Measurements from ENCODE around the gene AURKAIP1.

AURKAIP1 gene

GRCh38 chr1:1395166-1395565 lies 20.2 kb upstream of the AURKAIP1 start:
- Histone ChIP-seq H3K9me3 (ENCODE audit: insufficient read depth, low read length, severe bottlenecking) (no peaks in the 10 kb centered on the region), H3K9ac (ENCODE audit: low read depth, low read length) (no peak overlapping the region), H3K4me3 (ENCODE audit: low read depth in 1 of 2, low read length in 2 of 2) (no peak overlapping the region), H3K4me2 (ENCODE audit: insufficient read depth, low read length) (no peak overlapping the region), H2AFZ (ENCODE audit: low read depth, low read length) (no peak overlapping the region), H4K20me1 (ENCODE audit: insufficient read depth, low read length) (peaks cover 24% of the 10 kb centered on the region), H3K27ac (ENCODE audit: low read length) (no peak overlapping the region), H3K27me3 (ENCODE audit: insufficient read depth, low read length, poor library complexity) (no peaks in the 10 kb centered on the region), H3K4me1 (ENCODE audit: insufficient read depth, low read length) (peaks cover 27% of the 10 kb centered on the region), H3K36me3 (ENCODE audit: insufficient read depth, low read length) (peaks cover 79% of the 10 kb centered on the region), H3K79me2 (ENCODE audit: insufficient read depth, low read length) (peaks cover 65% of the 10 kb centered on the region)
- ATAC-seq (ENCODE audit: insufficient read depth, low read depth) (no peak), DNase-seq (no peak)
- no peak for TF ChIP-seq CTCF (IDR thresholded peaks at IDR 0.05; ENCODE audit: borderline replicate concordance, extremely low read depth, low read length, poor library complexity, severe bottlenecking)
- no peak for TF ChIP-seq EZH2 (IDR thresholded peaks at IDR 0.05; ENCODE audit: borderline replicate concordance, low read depth, low read length, severe bottlenecking)

- Histone ChIP-seq H3K9me3 (ENCODE audit: insufficient read depth, low read length, severe bottlenecking) (no peaks in the 10 kb centered on the region), H3K27me3 (ENCODE audit: insufficient read depth, low read length, poor library complexity) (no peaks in the 10 kb centered on the region), H3K27ac (ENCODE audit: low read length) (no peak overlapping the region), H3K9ac (ENCODE audit: low read depth, low read length) (no peak overlapping the region), H3K4me3 (ENCODE audit: low read depth in 1 of 2, low read length in 2 of 2) (no peak overlapping the region), H4K20me1 (ENCODE audit: insufficient read depth, low read length) (peaks cover 19% of the 10 kb centered on the region), H3K79me2 (ENCODE audit: insufficient read depth, low read length) (peaks cover 57% of the 10 kb centered on the region), H3K4me2 (ENCODE audit: insufficient read depth, low read length) (no peak overlapping the region), H3K36me3 (ENCODE audit: insufficient read depth, low read length) (peaks cover 87% of the 10 kb centered on the region), H3K4me1 (ENCODE audit: insufficient read depth, low read length) (peaks cover 22% of the 10 kb centered on the region), H2AFZ (ENCODE audit: low read depth, low read length) (no peak overlapping the region)
- DNase-seq (no peak), ATAC-seq (ENCODE audit: insufficient read depth, low read depth) (no peak)
- TF ChIP-seq CTCF (IDR thresholded peaks at IDR 0.05; ENCODE audit: borderline replicate concordance, extremely low read depth, low read length, poor library complexity, severe bottlenecking), result no peak
- TF ChIP-seq EZH2 (IDR thresholded peaks at IDR 0.05; ENCODE audit: borderline replicate concordance, low read depth, low read length, severe bottlenecking), result no peak
Measured at GRCh38 chr1:1394116-1394515, 19.1 kb upstream of the AURKAIP1 start.

- H3K4me3 ChIP-seq (ENCODE audit: low read depth in 1 of 2, low read length in 2 of 2), result no peak overlapping the region
- H4K20me1 ChIP-seq (ENCODE audit: insufficient read depth, low read length), result peaks cover 19% of the 10 kb centered on the region
- no peak overlapping the region for H3K27ac ChIP-seq (ENCODE audit: low read length)
- H3K9me3 ChIP-seq (ENCODE audit: insufficient read depth, low read length, severe bottlenecking), result no peaks in the 10 kb centered on the region
- ATAC-seq (ENCODE audit: insufficient read depth, low read depth) (no peak), DNase-seq (no peak)
- no peak overlapping the region for H3K4me2 ChIP-seq (ENCODE audit: insufficient read depth, low read length)
- H3K27me3 ChIP-seq (ENCODE audit: insufficient read depth, low read length, poor library complexity), result no peaks in the 10 kb centered on the region
- H3K79me2 ChIP-seq (ENCODE audit: insufficient read depth, low read length), result peaks cover 50% of the 10 kb centered on the region
- H3K36me3 ChIP-seq (ENCODE audit: insufficient read depth, low read length), result peaks cover 90% of the 10 kb centered on the region
- no peak overlapping the region for H3K9ac ChIP-seq (ENCODE audit: low read depth, low read length)
- H2AFZ ChIP-seq (ENCODE audit: low read depth, low read length), result no peak overlapping the region
- peaks cover 21% of the 10 kb centered on the region for H3K4me1 ChIP-seq (ENCODE audit: insufficient read depth, low read length)
- no peak for TF ChIP-seq EZH2 (IDR thresholded peaks at IDR 0.05; ENCODE audit: borderline replicate concordance, low read depth, low read length, severe bottlenecking)
- no peak for TF ChIP-seq CTCF (IDR thresholded peaks at IDR 0.05; ENCODE audit: borderline replicate concordance, extremely low read depth, low read length, poor library complexity, severe bottlenecking)
Measured at GRCh38 chr1:1393428-1393827, 18.4 kb upstream of the AURKAIP1 start.

GRCh38 chr1:1393014-1393413 lies 18.0 kb upstream of the AURKAIP1 start:
- DNase-seq, result no peak
- Histone ChIP-seq H3K9me3 (ENCODE audit: insufficient read depth, low read length, severe bottlenecking) (no peaks in the 10 kb centered on the region), H3K9ac (ENCODE audit: low read depth, low read length) (no peak overlapping the region), H2AFZ (ENCODE audit: low read depth, low read length) (no peak overlapping the region), H3K4me2 (ENCODE audit: insufficient read depth, low read length) (no peak overlapping the region), H3K79me2 (ENCODE audit: insufficient read depth, low read length) (peaks cover 46% of the 10 kb centered on the region), H3K4me1 (ENCODE audit: insufficient read depth, low read length) (peaks cover 17% of the 10 kb centered on the region), H3K27ac (ENCODE audit: low read length) (no peak overlapping the region), H3K27me3 (ENCODE audit: insufficient read depth, low read length, poor library complexity) (no peaks in the 10 kb centered on the region), H3K4me3 (ENCODE audit: low read depth in 1 of 2, low read length in 2 of 2) (no peak overlapping the region), H4K20me1 (ENCODE audit: insufficient read depth, low read length) (peaks cover 19% of the 10 kb centered on the region), H3K36me3 (ENCODE audit: insufficient read depth, low read length) (peaks cover 90% of the 10 kb centered on the region)
- no peak for ATAC-seq (ENCODE audit: insufficient read depth, low read depth)
- TF ChIP-seq CTCF (IDR thresholded peaks at IDR 0.05; ENCODE audit: borderline replicate concordance, extremely low read depth, low read length, poor library complexity, severe bottlenecking) (no peak), EZH2 (IDR thresholded peaks at IDR 0.05; ENCODE audit: borderline replicate concordance, low read depth, low read length, severe bottlenecking) (no peak)
